GM12878 (cell line): ENCODE measurements around the gene CCDC88C. TPM values are rescaled to one million over a fixed set of nuclear protein-coding genes. Genes with fewer than 3 reads are reported as not detected.

Experiments
- ATAC-seq: fragments of 200-7000 bp; cut with Tn5 transposase; 3 replicates; pipeline ENCODE4 v1.9.1; 2020; ENCODE audit warnings: mild to moderate bottlenecking, moderate library complexity
- BruUV-seq: library from RNA; stranded (reverse); fragments of 400-500 nt; replicated peaks from 2 replicates; lab custom pipeline; 2021; lab: Mats Ljungman, UMichigan
- CTCF ChIA-PET: fragments of 300-600 bp; sonication (Branson Sonifier 250); formaldehyde crosslinking; extraction: SDS; loops from one replicate; lab custom pipeline; 2021; ENCODE audit warnings: inconsistent platforms; lab: Yijun Ruan, JAX
- POLR2A ChIA-PET: fragments of 350-600 bp; formaldehyde crosslinking; extraction: SDS; loops from one replicate; lab custom pipeline; 2021; ENCODE audit warnings: inconsistent platforms; lab: Charles Lee
- RAD21 ChIA-PET: fragments of 300-600 bp; sonication (Branson Sonifier 250); formaldehyde crosslinking; loops from one replicate; lab custom pipeline; 2023; ENCODE audit warnings: antibody characterized with exemption; ENCODE audit not compliant: unreplicated experiment; lab: Charles Lee
- SMC1A ChIA-PET: fragments of 300-600 bp; sonication (Branson Sonifier 250); formaldehyde crosslinking; loops from one replicate; lab custom pipeline; 2023; ENCODE audit not compliant: unreplicated experiment, uncharacterized antibody; lab: Charles Lee
- DNase-seq: peaks from one replicate; pipeline ENCODE4 v3.0.0-alpha.2; 2011; ENCODE audit warnings: low read depth, low spot score
- FAIRE-seq: peaks from 3 replicates; lab custom pipeline; 2011; peaks lifted over from hg19 to GRCh38; lab: Jason Lieb, UNC
- H2AFZ ChIP-seq: 2 replicates; pipeline ENCODE4 v1.6.0; 2011; ENCODE audit warnings: low read depth, low read length, control low read depth; ENCODE audit not compliant: control insufficient read depth
- H3K27ac ChIP-seq: 2 replicates; pipeline ENCODE4 v1.5.1; 2011; ENCODE audit warnings: control low read depth; ENCODE audit not compliant: control insufficient read depth, insufficient read depth
- H3K27me3 ChIP-seq, 2 experiments: replicated peaks in 1 of 2; 2 replicates each; pipeline versions ENCODE4 v1.6.0 to v1.6.1; 2011; ENCODE audit warnings: low read length in 1 of 2; ENCODE audit not compliant: control insufficient read depth in 2 of 2, insufficient read depth in 2 of 2
- H3K36me3 ChIP-seq, 2 experiments: 2 replicates each; pipeline ENCODE4 v1.5.1; 2011; ENCODE audit warnings: low read length in 1 of 2; ENCODE audit not compliant: control insufficient read depth in 2 of 2, insufficient read depth in 2 of 2
- H3K4me1 ChIP-seq: 2 replicates; pipeline ENCODE4 v1.6.1; 2011; ENCODE audit warnings: mild to moderate bottlenecking, low read length, moderate library complexity, mixed read lengths; ENCODE audit not compliant: control insufficient read depth, insufficient read depth
- H3K4me2 ChIP-seq: 2 replicates; pipeline ENCODE4 v1.6.0; 2011; ENCODE audit warnings: control low read depth; ENCODE audit not compliant: control insufficient read depth, insufficient read depth
- H3K4me3 ChIP-seq: fragments of 200-600 bp; sonication (generic); 2 replicates; pipeline ENCODE4 v1.5.1; 2016
- H3K79me2 ChIP-seq: 2 replicates; pipeline ENCODE4 v1.6.0; 2011; ENCODE audit warnings: low read length; ENCODE audit not compliant: control insufficient read depth, insufficient read depth
- H3K9ac ChIP-seq: 2 replicates; pipeline ENCODE4 v1.8.0; 2011; ENCODE audit warnings: low read length, control low read depth, mixed read lengths; ENCODE audit not compliant: control insufficient read depth, insufficient read depth
- H3K9me3 ChIP-seq: replicated peaks from 3 replicates; pipeline ENCODE4 v1.5.1; 2011; ENCODE audit warnings: mild to moderate bottlenecking, low read length; ENCODE audit not compliant: control insufficient read depth, insufficient read depth
- H4K20me1 ChIP-seq: 2 replicates; pipeline ENCODE4 v1.6.0; 2011; ENCODE audit not compliant: control insufficient read depth, insufficient read depth
- BACH1 ChIP-seq: fragments of 450-650 bp; IDR thresholded peaks from 2 replicates; pipeline ENCODE4 v1.6.1; 2017; ENCODE audit warnings: mild to moderate bottlenecking, borderline replicate concordance
- DPF2 ChIP-seq: fragments of 450-650 bp; IDR thresholded peaks from 2 replicates; pipeline ENCODE4 v1.6.1; 2017; ENCODE audit warnings: mild to moderate bottlenecking
- EP300 ChIP-seq, 2 experiments: fragments of 150-350 bp in 1 of 2; IDR thresholded peaks; 2 replicates each; pipeline ENCODE4 v1.6.1; 2011 to 2012; ENCODE audit warnings: low read depth in 2 of 2, low read length in 2 of 2, borderline replicate concordance in 1 of 2, improper control_type of control experiment in 1 of 2, inconsistent platforms in 1 of 2; ENCODE audit not compliant: control insufficient read depth in 1 of 2
- HDGF ChIP-seq: fragments of 450-650 bp; IDR thresholded peaks from 2 replicates; pipeline ENCODE4 v1.6.1; 2016; ENCODE audit warnings: antibody characterized with exemption
- IKZF1 ChIP-seq: fragments of 450-650 bp; conservative IDR thresholded peaks from 2 replicates; pipeline ENCODE4 v1.6.1; 2017; ENCODE audit warnings: antibody characterized with exemption, mild to moderate bottlenecking
- MEF2B ChIP-seq: fragments of 450-650 bp; IDR thresholded peaks from 2 replicates; pipeline ENCODE4 v1.6.1; 2018; ENCODE audit warnings: mild to moderate bottlenecking, moderate library complexity; ENCODE audit not compliant: partially characterized antibody, poor library complexity, severe bottlenecking
- MTA2 ChIP-seq: fragments of 450-650 bp; IDR thresholded peaks from 2 replicates; pipeline ENCODE4 v1.6.1; 2016; ENCODE audit warnings: low read depth, mild to moderate bottlenecking, moderate library complexity
- WGBS: methylation state at CpG from one replicate; pipeline ENCODE4 v1.1.6; 2016; ENCODE audit warnings: low lambda C conversion rate; ENCODE audit not compliant: insufficient replicate concordance, insufficient coverage; ENCODE audit errors: missing lambda C conversion rate; 5-methylcytosine and 5-hydroxymethylcytosine counted together
- in situ Hi-C: fragments of 300-500 bp; cut with MboI; formaldehyde crosslinking; loops from 9 replicates; pipeline ENCODE4 v1.14.3; 2018; ENCODE audit warnings: mixed read lengths
- intact Hi-C: fragments of 100-400 bp; cut with micrococcal nuclease; formaldehyde crosslinking; loops from one replicate; pipeline ENCODE4 v1.14.2; 2022; ENCODE audit not compliant: unreplicated experiment
- polyA plus RNA-seq, 11 experiments: library from polyadenylated mRNA; depleted of rRNA in 4 of 11; unstranded in 6 of 11; stranded (reverse) in 5 of 11; fragments of >200 nt; fragmentation: Nextera tagmentation in 4 of 11; fragmentation: Illumina TruSeq in 1 of 11; extraction: Ambion mirVana in 4 of 11; extraction: Trizol in 1 of 11; gene quantifications; 1 replicate in 1 of 11; 2 replicates in 10 of 11; pipeline versions ENCODE4 v1.2.1 to v1.2.3, GENCODE V29; 2011 to 2016; ENCODE audit warnings: inconsistent platforms in 2 of 11, missing spikeins in 2 of 11, low read depth in 1 of 11
- total RNA-seq, 4 experiments: library from RNA; depleted of rRNA in 3 of 4; stranded (reverse); fragments of >200 nt in 3 of 4; fragmentation: Illumina TruSeq in 1 of 4; extraction: Trizol in 1 of 4; gene quantifications; 2 replicates each; pipeline versions ENCODE4 v1.2.1 to v1.2.3, GENCODE V29; 2013 to 2021
- TF ChIP-seq, protein P1 (sequence below): fragments of 450-650 bp; formaldehyde crosslinking; IDR thresholded peaks from 2 replicates; pipeline ENCODE4 v1.4.0; 2022; ENCODE audit warnings: mild to moderate bottlenecking, moderate library complexity
- TF ChIP-seq, protein P2 (sequence below): fragments of 450-650 bp; IDR thresholded peaks from 2 replicates; pipeline ENCODE4 v1.6.1; 2016; ENCODE audit warnings: mild to moderate bottlenecking, moderate library complexity, borderline replicate concordance
- TF ChIP-seq, protein P3 (sequence below): fragments of 450-650 bp; IDR thresholded peaks from 2 replicates; pipeline ENCODE4 v1.6.1; 2014; ENCODE audit warnings: mild to moderate bottlenecking
- TF ChIP-seq, protein P4 (sequence below): fragments of 450-650 bp; IDR thresholded peaks from 2 replicates; pipeline ENCODE4 v1.6.1; 2017; ENCODE audit warnings: low read depth, mild to moderate bottlenecking, moderate library complexity

Gene CCDC88C
- total and polyA plus RNA-seq, 10 of the 15 experiments (the other 5 are each of a cell fraction or from before 2014, with no cell fraction given): 4.0 to 79.6 (median 36.6) TPM

DNA sequence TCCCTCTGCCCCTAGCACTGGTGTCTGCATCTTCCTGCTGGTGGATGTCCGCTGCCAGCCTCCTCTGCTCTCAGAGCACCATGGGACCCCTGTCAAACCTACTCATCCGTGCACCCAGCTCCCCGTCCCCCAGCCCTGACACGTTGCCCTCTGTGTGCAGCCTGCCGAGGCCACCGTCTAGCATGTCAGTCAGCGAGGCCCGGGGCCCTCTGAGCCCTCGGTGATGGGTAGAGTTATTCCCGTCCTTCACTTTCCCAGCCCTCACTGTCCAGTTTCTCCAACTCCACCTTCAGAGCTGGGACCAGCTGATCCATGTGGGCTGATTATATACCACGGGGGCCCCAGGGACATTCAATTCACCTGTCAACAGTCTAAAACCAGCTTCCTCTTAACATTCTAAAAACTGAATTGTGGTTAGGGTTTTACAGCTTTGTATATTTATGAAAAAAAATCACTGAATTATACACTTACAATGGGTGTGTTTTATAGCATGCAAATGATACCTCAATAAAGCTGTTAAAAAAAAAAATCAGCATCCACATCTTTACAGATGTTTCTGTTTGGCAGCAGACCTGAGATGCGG lies 61.3 kb downstream of the CCDC88C start:
- POLR2A ChIA-PET: interaction anchor here (0.6 to 9.6 kb wide), 15 partner anchors 9 to 67 kb away, joined by 3 to 140 read pairs (median 4); partner anchors contain the start of gene CCDC88C
- FAIRE-seq (no peak), ATAC-seq (peak; percentile 54), DNase-seq (no peak)
- SMC1A ChIA-PET: interaction anchor here (1.0 to 13.7 kb wide), 11 partner anchors 11 to 113 kb away, joined by 3 to 349 read pairs (median 7); partner anchors contain the start of gene CCDC88C
- WGBS: 5% methylated on average over 12 of the region's 12 CpGs
- H4K20me1 ChIP-seq: no peaks in the 10 kb centered on the region; the same call in 1 of the 2 replicates
- no peak overlapping the region for H2AFZ ChIP-seq
- peak overlapping the region; percentile 64 for H3K4me3 ChIP-seq
- in situ Hi-C loops (loop anchor here (25.0 kb wide), 1 partner anchor 1406 kb away; no protein-coding TSS in a partner anchor), intact Hi-C loops (no loop called here)
- H3K36me3 ChIP-seq: peaks cover 25 to 35% of the 10 kb centered on the region in 2 experiments
- peak overlapping the region; percentile 91 for H3K27ac ChIP-seq
- no peaks in the 10 kb centered on the region for H3K27me3 ChIP-seq
- peaks cover 67% of the 10 kb centered on the region for H3K4me1 ChIP-seq
- CTCF ChIA-PET: interaction anchor here (0.8 to 5.6 kb wide), 18 partner anchors 9 to 69 kb away, joined by 3 to 70 read pairs (median 10); partner anchors contain the start of gene CCDC88C
- BruUV-seq: TSS peak; percentile 35
- peak overlapping the region; percentile 99 for H3K4me2 ChIP-seq
- H3K79me2 ChIP-seq: peaks cover 92% of the 10 kb centered on the region
- no peaks in the 10 kb centered on the region for H3K9me3 ChIP-seq
- peak overlapping the region; percentile 72 for H3K9ac ChIP-seq
- RAD21 ChIA-PET: interaction anchor here (0.6 to 9.6 kb wide), 15 partner anchors 10 to 71 kb away, joined by 3 to 236 read pairs (median 6); partner anchors contain the start of gene CCDC88C
- TF ChIP-seq HDGF (peak; percentile 20; the same call in 1 of the 2 replicates), EP300 (IDR thresholded peaks at IDR 0.05; ENCODE audit: borderline replicate concordance in 1 of 2, control insufficient read depth in 1 of 2, low read depth in 2 of 2, low read length in 2 of 2) (peak in 1 of 2 experiments; percentile 77; a peak in 1 of 4 replicates), DPF2 (peak; percentile 66), BACH1 (no peak), MEF2B (peak; percentile 91), MTA2 (peak; percentile 56; the same call in 1 of the 2 replicates), IKZF1 (peak; percentile 83)
- TF ChIP-seq, protein P1, sequence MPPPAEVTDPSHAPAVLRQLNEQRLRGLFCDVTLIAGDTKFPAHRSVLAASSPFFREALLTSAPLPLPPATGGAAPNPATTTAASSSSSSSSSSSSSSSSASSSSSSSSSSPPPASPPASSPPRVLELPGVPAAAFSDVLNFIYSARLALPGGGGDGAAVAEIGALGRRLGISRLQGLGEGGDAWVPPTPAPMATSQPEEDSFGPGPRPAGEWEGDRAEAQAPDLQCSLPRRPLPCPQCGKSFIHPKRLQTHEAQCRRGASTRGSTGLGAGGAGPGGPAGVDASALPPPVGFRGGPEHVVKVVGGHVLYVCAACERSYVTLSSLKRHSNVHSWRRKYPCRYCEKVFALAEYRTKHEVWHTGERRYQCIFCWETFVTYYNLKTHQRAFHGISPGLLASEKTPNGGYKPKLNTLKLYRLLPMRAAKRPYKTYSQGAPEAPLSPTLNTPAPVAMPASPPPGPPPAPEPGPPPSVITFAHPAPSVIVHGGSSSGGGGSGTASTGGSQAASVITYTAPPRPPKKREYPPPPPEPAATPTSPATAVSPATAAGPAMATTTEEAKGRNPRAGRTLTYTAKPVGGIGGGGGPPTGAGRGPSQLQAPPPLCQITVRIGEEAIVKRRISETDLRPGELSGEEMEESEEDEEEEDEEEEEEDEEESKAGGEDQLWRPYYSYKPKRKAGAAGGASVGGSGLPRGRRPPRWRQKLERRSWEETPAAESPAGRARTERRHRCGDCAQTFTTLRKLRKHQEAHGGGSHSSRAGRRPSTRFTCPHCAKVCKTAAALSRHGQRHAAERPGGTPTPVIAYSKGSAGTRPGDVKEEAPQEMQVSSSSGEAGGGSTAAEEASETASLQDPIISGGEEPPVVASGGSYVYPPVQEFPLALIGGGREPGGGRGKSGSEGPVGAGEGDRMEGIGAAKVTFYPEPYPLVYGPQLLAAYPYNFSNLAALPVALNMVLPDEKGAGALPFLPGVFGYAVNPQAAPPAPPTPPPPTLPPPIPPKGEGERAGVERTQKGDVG: no peak
- TF ChIP-seq, protein P2, sequence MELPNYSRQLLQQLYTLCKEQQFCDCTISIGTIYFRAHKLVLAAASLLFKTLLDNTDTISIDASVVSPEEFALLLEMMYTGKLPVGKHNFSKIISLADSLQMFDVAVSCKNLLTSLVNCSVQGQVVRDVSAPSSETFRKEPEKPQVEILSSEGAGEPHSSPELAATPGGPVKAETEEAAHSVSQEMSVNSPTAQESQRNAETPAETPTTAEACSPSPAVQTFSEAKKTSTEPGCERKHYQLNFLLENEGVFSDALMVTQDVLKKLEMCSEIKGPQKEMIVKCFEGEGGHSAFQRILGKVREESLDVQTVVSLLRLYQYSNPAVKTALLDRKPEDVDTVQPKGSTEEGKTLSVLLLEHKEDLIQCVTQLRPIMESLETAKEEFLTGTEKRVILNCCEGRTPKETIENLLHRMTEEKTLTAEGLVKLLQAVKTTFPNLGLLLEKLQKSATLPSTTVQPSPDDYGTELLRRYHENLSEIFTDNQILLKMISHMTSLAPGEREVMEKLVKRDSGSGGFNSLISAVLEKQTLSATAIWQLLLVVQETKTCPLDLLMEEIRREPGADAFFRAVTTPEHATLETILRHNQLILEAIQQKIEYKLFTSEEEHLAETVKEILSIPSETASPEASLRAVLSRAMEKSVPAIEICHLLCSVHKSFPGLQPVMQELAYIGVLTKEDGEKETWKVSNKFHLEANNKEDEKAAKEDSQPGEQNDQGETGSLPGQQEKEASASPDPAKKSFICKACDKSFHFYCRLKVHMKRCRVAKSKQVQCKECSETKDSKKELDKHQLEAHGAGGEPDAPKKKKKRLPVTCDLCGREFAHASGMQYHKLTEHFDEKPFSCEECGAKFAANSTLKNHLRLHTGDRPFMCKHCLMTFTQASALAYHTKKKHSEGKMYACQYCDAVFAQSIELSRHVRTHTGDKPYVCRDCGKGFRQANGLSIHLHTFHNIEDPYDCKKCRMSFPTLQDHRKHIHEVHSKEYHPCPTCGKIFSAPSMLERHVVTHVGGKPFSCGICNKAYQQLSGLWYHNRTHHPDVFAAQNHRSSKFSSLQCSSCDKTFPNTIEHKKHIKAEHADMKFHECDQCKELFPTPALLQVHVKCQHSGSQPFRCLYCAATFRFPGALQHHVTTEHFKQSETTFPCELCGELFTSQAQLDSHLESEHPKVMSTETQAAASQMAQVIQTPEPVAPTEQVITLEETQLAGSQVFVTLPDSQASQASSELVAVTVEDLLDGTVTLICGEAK: peak; percentile 69; the same call in 1 of the 2 replicates
- TF ChIP-seq, protein P3, sequence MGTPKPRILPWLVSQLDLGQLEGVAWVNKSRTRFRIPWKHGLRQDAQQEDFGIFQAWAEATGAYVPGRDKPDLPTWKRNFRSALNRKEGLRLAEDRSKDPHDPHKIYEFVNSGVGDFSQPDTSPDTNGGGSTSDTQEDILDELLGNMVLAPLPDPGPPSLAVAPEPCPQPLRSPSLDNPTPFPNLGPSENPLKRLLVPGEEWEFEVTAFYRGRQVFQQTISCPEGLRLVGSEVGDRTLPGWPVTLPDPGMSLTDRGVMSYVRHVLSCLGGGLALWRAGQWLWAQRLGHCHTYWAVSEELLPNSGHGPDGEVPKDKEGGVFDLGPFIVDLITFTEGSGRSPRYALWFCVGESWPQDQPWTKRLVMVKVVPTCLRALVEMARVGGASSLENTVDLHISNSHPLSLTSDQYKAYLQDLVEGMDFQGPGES: no peak
- TF ChIP-seq, protein P4, sequence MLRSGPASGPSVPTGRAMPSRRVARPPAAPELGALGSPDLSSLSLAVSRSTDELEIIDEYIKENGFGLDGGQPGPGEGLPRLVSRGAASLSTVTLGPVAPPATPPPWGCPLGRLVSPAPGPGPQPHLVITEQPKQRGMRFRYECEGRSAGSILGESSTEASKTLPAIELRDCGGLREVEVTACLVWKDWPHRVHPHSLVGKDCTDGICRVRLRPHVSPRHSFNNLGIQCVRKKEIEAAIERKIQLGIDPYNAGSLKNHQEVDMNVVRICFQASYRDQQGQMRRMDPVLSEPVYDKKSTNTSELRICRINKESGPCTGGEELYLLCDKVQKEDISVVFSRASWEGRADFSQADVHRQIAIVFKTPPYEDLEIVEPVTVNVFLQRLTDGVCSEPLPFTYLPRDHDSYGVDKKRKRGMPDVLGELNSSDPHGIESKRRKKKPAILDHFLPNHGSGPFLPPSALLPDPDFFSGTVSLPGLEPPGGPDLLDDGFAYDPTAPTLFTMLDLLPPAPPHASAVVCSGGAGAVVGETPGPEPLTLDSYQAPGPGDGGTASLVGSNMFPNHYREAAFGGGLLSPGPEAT: 0 out of 2 replicates have a peak, but pooled peaks have one; percentile 18
